GM12878 (cell line): ENCODE data around the gene COL4A2. TPM values are rescaled to one million over a fixed set of nuclear protein-coding genes. Genes with fewer than 3 reads are reported as not detected.

Experiments
- ATAC-seq: fragments of 200-7000 bp; cut with Tn5 transposase; 3 replicates; pipeline ENCODE4 v1.9.1; 2020; ENCODE audit warnings: mild to moderate bottlenecking, moderate library complexity
- BruUV-seq: library from RNA; stranded (reverse); fragments of 400-500 nt; replicated peaks from 2 replicates; lab custom pipeline; 2021; lab: Mats Ljungman, UMichigan
- CTCF ChIA-PET: fragments of 300-600 bp; sonication (Branson Sonifier 250); formaldehyde crosslinking; extraction: SDS; loops from one replicate; lab custom pipeline; 2021; ENCODE audit warnings: inconsistent platforms; lab: Yijun Ruan, JAX
- POLR2A ChIA-PET: fragments of 350-600 bp; formaldehyde crosslinking; extraction: SDS; loops from one replicate; lab custom pipeline; 2021; ENCODE audit warnings: inconsistent platforms; lab: Charles Lee
- RAD21 ChIA-PET: fragments of 300-600 bp; sonication (Branson Sonifier 250); formaldehyde crosslinking; loops from one replicate; lab custom pipeline; 2023; ENCODE audit warnings: antibody characterized with exemption; ENCODE audit not compliant: unreplicated experiment; lab: Charles Lee
- SMC1A ChIA-PET: fragments of 300-600 bp; sonication (Branson Sonifier 250); formaldehyde crosslinking; loops from one replicate; lab custom pipeline; 2023; ENCODE audit not compliant: unreplicated experiment, uncharacterized antibody; lab: Charles Lee
- DNase-seq: peaks from one replicate; pipeline ENCODE4 v3.0.0-alpha.2; 2011; ENCODE audit warnings: low read depth, low spot score
- FAIRE-seq: peaks from 3 replicates; lab custom pipeline; 2011; peaks lifted over from hg19 to GRCh38; lab: Jason Lieb, UNC
- H2AFZ ChIP-seq: 2 replicates; pipeline ENCODE4 v1.6.0; 2011; ENCODE audit warnings: low read depth, low read length, control low read depth; ENCODE audit not compliant: control insufficient read depth
- H3K27ac ChIP-seq: 2 replicates; pipeline ENCODE4 v1.5.1; 2011; ENCODE audit warnings: control low read depth; ENCODE audit not compliant: control insufficient read depth, insufficient read depth
- H3K27me3 ChIP-seq, 2 experiments: replicated peaks in 1 of 2; 2 replicates each; pipeline versions ENCODE4 v1.6.0 to v1.6.1; 2011; ENCODE audit warnings: low read length in 1 of 2; ENCODE audit not compliant: control insufficient read depth in 2 of 2, insufficient read depth in 2 of 2
- H3K36me3 ChIP-seq, 2 experiments: 2 replicates each; pipeline ENCODE4 v1.5.1; 2011; ENCODE audit warnings: low read length in 1 of 2; ENCODE audit not compliant: control insufficient read depth in 2 of 2, insufficient read depth in 2 of 2
- H3K4me1 ChIP-seq: 2 replicates; pipeline ENCODE4 v1.6.1; 2011; ENCODE audit warnings: mild to moderate bottlenecking, low read length, moderate library complexity, mixed read lengths; ENCODE audit not compliant: control insufficient read depth, insufficient read depth
- H3K4me2 ChIP-seq: 2 replicates; pipeline ENCODE4 v1.6.0; 2011; ENCODE audit warnings: control low read depth; ENCODE audit not compliant: control insufficient read depth, insufficient read depth
- H3K4me3 ChIP-seq: fragments of 200-600 bp; sonication (generic); 2 replicates; pipeline ENCODE4 v1.5.1; 2016
- H3K79me2 ChIP-seq: 2 replicates; pipeline ENCODE4 v1.6.0; 2011; ENCODE audit warnings: low read length; ENCODE audit not compliant: control insufficient read depth, insufficient read depth
- H3K9ac ChIP-seq: 2 replicates; pipeline ENCODE4 v1.8.0; 2011; ENCODE audit warnings: low read length, control low read depth, mixed read lengths; ENCODE audit not compliant: control insufficient read depth, insufficient read depth
- H3K9me3 ChIP-seq: replicated peaks from 3 replicates; pipeline ENCODE4 v1.5.1; 2011; ENCODE audit warnings: mild to moderate bottlenecking, low read length; ENCODE audit not compliant: control insufficient read depth, insufficient read depth
- H4K20me1 ChIP-seq: 2 replicates; pipeline ENCODE4 v1.6.0; 2011; ENCODE audit not compliant: control insufficient read depth, insufficient read depth
- BCL11A ChIP-seq: IDR thresholded peaks from 2 replicates; pipeline ENCODE4 v1.6.1; 2011; ENCODE audit warnings: low read depth, low read length
- CBFB ChIP-seq: IDR thresholded peaks from 2 replicates; pipeline ENCODE4 v1.6.1; 2016; ENCODE audit warnings: antibody characterized with exemption, low read depth
- CHD2 ChIP-seq: IDR thresholded peaks from 2 replicates; pipeline ENCODE4 v1.6.1; 2011; ENCODE audit warnings: low read depth, low read length, improper control_type of control experiment, borderline replicate concordance
- IRF5 ChIP-seq: fragments of 450-650 bp; IDR thresholded peaks from 2 replicates; pipeline ENCODE4 v1.6.1; 2017; ENCODE audit warnings: borderline replicate concordance
- LARP7 ChIP-seq: fragments of 450-650 bp; IDR thresholded peaks from 2 replicates; pipeline ENCODE4 v1.6.1; 2017; ENCODE audit warnings: mild to moderate bottlenecking
- MEF2B ChIP-seq: fragments of 450-650 bp; IDR thresholded peaks from 2 replicates; pipeline ENCODE4 v1.6.1; 2018; ENCODE audit warnings: mild to moderate bottlenecking, moderate library complexity; ENCODE audit not compliant: partially characterized antibody, poor library complexity, severe bottlenecking
- NFIC ChIP-seq: IDR thresholded peaks from 2 replicates; pipeline ENCODE4 v1.6.1; 2012; ENCODE audit warnings: low read depth, mild to moderate bottlenecking, inconsistent platforms, low read length, moderate library complexity
- NR2F1 ChIP-seq: fragments of 450-650 bp; conservative IDR thresholded peaks from 2 replicates; pipeline ENCODE4 v1.6.1; 2017; ENCODE audit warnings: mild to moderate bottlenecking
- POU2F2 ChIP-seq: IDR thresholded peaks from 3 replicates; pipeline ENCODE4 v1.6.1; 2011; ENCODE audit warnings: low read depth, mild to moderate bottlenecking, low read length, borderline replicate concordance
- RELB ChIP-seq: fragments of 450-650 bp; IDR thresholded peaks from 2 replicates; pipeline ENCODE4 v1.6.1; 2017; ENCODE audit warnings: low read depth, mild to moderate bottlenecking, moderate library complexity
- SKIL ChIP-seq: fragments of 450-650 bp; IDR thresholded peaks from 2 replicates; pipeline ENCODE4 v1.6.1; 2017; ENCODE audit warnings: mild to moderate bottlenecking, low read depth, inconsistent platforms; ENCODE audit not compliant: poor library complexity, severe bottlenecking
- SMC3 ChIP-seq: IDR thresholded peaks from 2 replicates; pipeline ENCODE4 v1.6.1; 2011; ENCODE audit warnings: low read length, improper control_type of control experiment, borderline replicate concordance
- SPI1 ChIP-seq: IDR thresholded peaks from 2 replicates; pipeline ENCODE4 v1.6.1; 2011; ENCODE audit warnings: low read depth, mild to moderate bottlenecking, low read length, moderate library complexity, borderline replicate concordance; ENCODE audit not compliant: insufficient read depth
- ZBTB33 ChIP-seq: fragments of 450-650 bp; IDR thresholded peaks from 2 replicates; pipeline ENCODE4 v1.6.1; 2017; ENCODE audit warnings: mild to moderate bottlenecking
- ZZZ3 ChIP-seq: IDR thresholded peaks from 2 replicates; pipeline ENCODE4 v1.6.1; 2011; ENCODE audit warnings: low read depth; ENCODE audit not compliant: control insufficient read depth, insufficient read length
- WGBS: methylation state at CpG from one replicate; pipeline ENCODE4 v1.1.6; 2016; ENCODE audit warnings: low lambda C conversion rate; ENCODE audit not compliant: insufficient replicate concordance, insufficient coverage; ENCODE audit errors: missing lambda C conversion rate; 5-methylcytosine and 5-hydroxymethylcytosine counted together
- in situ Hi-C: fragments of 300-500 bp; cut with MboI; formaldehyde crosslinking; loops from 9 replicates; pipeline ENCODE4 v1.14.3; 2018; ENCODE audit warnings: mixed read lengths
- intact Hi-C: fragments of 100-400 bp; cut with micrococcal nuclease; formaldehyde crosslinking; loops from one replicate; pipeline ENCODE4 v1.14.2; 2022; ENCODE audit not compliant: unreplicated experiment
- polyA plus RNA-seq, 11 experiments: library from polyadenylated mRNA; depleted of rRNA in 4 of 11; unstranded in 6 of 11; stranded (reverse) in 5 of 11; fragments of >200 nt; fragmentation: Nextera tagmentation in 4 of 11; fragmentation: Illumina TruSeq in 1 of 11; extraction: Ambion mirVana in 4 of 11; extraction: Trizol in 1 of 11; gene quantifications; 1 replicate in 1 of 11; 2 replicates in 10 of 11; pipeline versions ENCODE4 v1.2.1 to v1.2.3, GENCODE V29; 2011 to 2016; ENCODE audit warnings: inconsistent platforms in 2 of 11, missing spikeins in 2 of 11, low read depth in 1 of 11
- total RNA-seq, 4 experiments: library from RNA; depleted of rRNA in 3 of 4; stranded (reverse); fragments of >200 nt in 3 of 4; fragmentation: Illumina TruSeq in 1 of 4; extraction: Trizol in 1 of 4; gene quantifications; 2 replicates each; pipeline versions ENCODE4 v1.2.1 to v1.2.3, GENCODE V29; 2013 to 2021

COL4A2 gene
- total and polyA plus RNA-seq, 10 of the 15 experiments (the other 5 are each of a cell fraction or from before 2014, with no cell fraction given) = 0.16 to 1.6 (median 0.62) TPM; not detected in 3

- no peak overlapping the region for H3K9ac ChIP-seq
- no peak for ATAC-seq
- intact Hi-C loops (no loop called here), in situ Hi-C loops (no loop called here)
- ChIA-PET POLR2A (no interaction called here), CTCF (no interaction called here), SMC1A (no interaction called here), RAD21 (no interaction called here)
- WGBS = 58% methylated on average over 3 of the region's 3 CpGs
- H3K9me3 ChIP-seq = peaks cover 2% of the 10 kb centered on the region; the same call in 1 of the 3 replicates
- no peaks in the 10 kb centered on the region for H3K79me2 ChIP-seq
- no peak overlapping the region for H2AFZ ChIP-seq
- no TSS peak for BruUV-seq
- H3K4me1 ChIP-seq = no peaks in the 10 kb centered on the region
- H3K4me3 ChIP-seq = no peak overlapping the region
- H3K27ac ChIP-seq = no peak overlapping the region
- H3K4me2 ChIP-seq = no peak overlapping the region
- no peaks in the 10 kb centered on the region for H3K27me3 ChIP-seq
- TF ChIP-seq RELB = no peak
- TF ChIP-seq BCL11A = no peak
- TF ChIP-seq ZZZ3 = no peak
- no peak for TF ChIP-seq LARP7
- no peak for TF ChIP-seq MEF2B
- TF ChIP-seq IRF5 = no peak
- no peak for TF ChIP-seq SMC3
- no peak for TF ChIP-seq SKIL
- no peak for TF ChIP-seq NR2F1
- no peak for TF ChIP-seq POU2F2
- no peak for TF ChIP-seq SPI1
- TF ChIP-seq NFIC = no peak
- TF ChIP-seq CHD2 = no peak
- TF ChIP-seq CBFB = no peak
- no peak for TF ChIP-seq ZBTB33
- FAIRE-seq = no peak
- H3K36me3 ChIP-seq = no peaks in the 10 kb centered on the region
- H4K20me1 ChIP-seq = no peaks in the 10 kb centered on the region
- DNase-seq = no peak
Observed at GRCh38 chr13:110495881-110496280, 188.8 kb downstream of the COL4A2 start.
